MV-4-11 (cell line): Measurements from ENCODE around the gene PAPOLA.

Experiments
- DNase-seq: peaks from one replicate; lab custom pipeline; 2025; lab: John Stamatoyannopoulos, UW

Gene PAPOLA

DNA sequence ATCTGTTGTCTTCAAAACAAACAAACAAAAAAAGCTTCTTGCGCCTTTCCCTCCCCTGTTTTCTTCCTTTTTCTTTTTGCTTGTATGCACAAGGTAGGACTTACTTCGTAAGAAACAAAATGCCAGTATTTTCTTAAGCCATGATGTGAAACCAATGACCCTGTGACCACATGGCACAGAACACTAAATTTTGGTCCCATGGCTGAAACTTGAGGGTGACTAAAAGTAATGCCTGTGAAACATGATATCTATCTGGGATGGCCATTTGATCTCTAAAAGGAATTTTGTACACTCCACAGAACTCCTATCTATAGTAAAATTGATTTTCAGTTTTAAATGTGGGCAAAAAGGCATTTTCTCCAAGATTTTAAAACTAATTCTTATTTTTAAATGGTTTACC lies 63.6 kb downstream of the PAPOLA start:
- DNase-seq = no peak

GRCh38 chr14:96567289-96567899 lies 65.2 kb downstream of the PAPOLA start:
- DNase-seq = peak; percentile 32

DNA sequence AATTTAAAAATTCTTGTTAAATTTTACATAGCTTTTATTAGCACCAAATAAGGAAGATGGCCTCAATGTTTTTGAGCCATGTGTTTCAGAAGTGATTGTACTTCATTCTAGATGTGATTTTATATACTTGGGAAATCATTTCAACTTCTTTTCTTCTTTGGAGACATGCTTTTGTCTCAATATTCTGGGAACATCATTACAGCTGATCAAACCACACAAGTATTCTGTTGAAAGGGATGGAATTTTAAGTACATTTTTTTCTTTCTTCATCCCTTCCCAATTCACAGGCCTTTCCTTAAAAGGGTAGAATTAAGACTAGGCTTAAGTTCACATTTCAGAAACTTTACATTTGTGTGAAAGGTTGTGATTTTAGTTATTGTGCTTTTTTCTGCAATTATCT lies 66.4 kb downstream of the PAPOLA start:
- no peak for DNase-seq

- no peak for DNase-seq
Measured at GRCh38 chr14:96571311-96571710, 69.1 kb downstream of the PAPOLA start.

- DNase-seq = no peak
Measured at GRCh38 chr14:96573473-96574100, 71.4 kb downstream of the PAPOLA start.

DNA sequence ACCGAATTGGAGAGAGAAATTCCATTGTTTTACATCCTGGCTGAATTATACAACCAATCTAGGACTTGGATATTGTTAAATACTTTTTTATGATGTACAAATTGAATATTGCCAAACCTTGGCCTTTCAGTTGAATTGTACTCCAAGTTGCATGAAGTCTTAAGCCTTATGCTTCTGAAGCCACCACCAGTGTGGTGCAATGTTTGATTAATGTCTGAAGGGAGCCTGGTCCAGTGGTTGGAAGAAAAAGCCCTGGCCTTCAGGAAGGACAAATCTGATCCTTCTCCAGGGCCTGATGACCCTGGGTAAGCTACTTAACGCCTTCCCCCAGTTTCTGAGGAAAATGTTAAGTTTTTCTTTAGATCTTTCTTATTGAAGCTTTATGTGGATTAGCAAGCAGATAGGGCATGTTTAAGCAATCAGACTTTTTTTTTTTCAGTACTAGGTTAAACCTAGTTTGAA lies 72.0 kb downstream of the PAPOLA start:
- peak; percentile 35 for DNase-seq

DNA sequence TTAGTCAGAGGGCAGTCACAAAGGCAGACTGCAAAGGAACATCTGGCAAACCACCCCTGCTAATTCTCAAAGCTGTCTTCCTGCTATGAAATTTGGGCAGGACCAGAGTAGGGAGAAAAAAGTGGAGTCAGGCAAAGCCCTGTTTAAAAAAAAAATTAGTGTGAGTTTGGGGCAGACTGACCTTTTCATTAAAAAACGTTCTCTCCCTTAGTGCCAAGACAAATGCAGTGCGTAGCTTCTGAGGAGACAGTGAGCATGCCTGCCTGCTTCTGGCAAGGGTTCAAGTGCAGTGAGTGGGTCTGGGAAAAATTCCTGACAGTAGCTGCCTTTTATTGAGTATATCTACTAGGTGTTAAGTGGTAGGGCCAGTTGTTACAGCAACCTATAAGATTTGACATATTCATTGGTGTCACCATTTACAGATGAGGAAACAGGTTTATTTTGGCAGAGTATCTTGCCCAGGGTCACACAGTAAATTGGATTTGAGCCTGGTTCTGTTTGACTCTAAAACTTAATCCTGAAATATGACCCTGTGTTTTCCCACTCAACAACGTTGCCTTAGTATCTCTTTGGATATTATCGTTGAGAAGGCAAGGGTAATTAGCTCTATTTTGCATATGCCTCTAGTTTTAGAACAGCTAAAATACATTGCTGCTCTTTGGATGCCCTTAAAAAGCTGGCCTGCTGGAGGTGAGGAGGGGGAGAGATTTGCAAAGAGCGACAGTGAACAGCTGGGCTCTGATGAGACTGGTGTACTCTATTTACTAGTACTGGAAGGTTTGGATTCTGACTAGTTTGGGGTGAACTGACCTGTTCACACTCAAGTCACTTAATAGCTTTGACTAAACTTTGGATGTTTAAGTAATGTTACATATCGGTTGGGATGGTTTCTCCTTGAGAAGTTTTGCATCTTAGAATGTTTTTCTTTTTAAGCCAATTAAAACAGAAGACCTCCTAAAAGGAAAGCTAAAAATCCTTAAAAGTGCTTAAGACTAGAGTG lies 72.8 kb downstream of the PAPOLA start:
- DNase-seq = no peak

- no peak for DNase-seq
Measured at GRCh38 chr14:96576359-96576758, 74.2 kb downstream of the PAPOLA start.

- no peak for DNase-seq
Measured at GRCh38 chr14:96576937-96577336, 74.8 kb downstream of the PAPOLA start.

DNA sequence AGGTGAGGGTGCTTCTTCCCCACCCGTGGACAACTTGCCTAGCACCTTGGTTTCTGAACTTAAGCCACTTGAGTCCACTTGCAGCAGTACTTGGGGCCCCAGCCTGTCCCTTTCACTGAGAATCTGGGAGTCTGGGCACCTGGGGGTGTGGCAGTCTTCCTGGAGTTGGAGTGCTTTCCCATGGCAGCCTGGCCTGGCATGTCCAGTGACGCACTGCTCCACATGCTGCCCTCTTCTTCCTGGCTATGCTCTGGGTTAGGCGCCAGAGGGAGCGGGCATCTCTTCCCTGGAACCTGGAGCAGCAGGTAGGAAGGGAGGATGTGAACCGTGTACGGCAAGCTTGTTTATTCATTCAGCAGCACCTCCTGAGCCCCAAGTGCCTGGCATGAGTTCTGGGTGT lies 76.4 kb downstream of the PAPOLA start:
- no peak for DNase-seq

DNA sequence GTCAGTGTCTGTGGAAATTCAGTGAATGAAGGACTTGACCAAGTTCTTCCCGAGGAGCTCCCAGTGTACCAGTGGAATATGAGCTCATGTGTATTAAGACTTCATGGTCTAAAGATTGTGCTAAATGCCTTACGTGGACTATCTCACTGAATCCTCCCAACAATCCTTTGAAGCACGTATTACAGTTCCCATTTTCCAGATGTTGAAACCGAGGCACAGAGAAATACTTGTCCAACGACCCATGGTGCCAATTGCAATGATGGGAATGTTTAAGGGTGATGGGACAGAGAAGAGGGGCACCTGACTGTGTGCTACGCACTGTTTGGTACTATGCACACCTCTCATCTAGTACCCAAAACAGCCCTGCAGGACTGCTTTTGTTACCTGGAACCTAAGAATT lies 77.2 kb downstream of the PAPOLA start:
- no peak for DNase-seq

DNA sequence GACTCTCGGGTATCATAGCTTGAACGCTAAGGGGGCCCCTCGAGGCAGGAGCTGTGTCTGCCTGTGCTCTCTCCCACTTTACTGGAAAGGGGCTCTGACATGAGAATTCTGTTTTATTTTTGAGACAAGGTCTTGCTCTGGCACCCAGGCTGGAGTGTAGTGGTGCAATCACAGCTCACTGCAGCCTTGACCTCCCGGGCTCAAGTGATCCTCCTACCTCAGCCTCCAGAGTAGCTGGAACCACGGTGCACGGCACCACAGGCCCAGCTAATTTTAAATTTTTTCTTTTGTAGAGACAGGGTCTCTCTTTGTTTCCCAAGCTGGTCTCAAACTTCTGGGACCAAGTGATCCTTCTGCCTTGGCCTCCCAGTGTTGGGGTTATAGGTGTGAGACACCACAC lies 77.7 kb downstream of the PAPOLA start:
- no peak for DNase-seq

GRCh38 chr14:96580566-96580965 lies 78.4 kb downstream of the PAPOLA start:
- DNase-seq = no peak

GRCh38 chr14:96581026-96581425 lies 78.8 kb downstream of the PAPOLA start:
- no peak for DNase-seq

DNA sequence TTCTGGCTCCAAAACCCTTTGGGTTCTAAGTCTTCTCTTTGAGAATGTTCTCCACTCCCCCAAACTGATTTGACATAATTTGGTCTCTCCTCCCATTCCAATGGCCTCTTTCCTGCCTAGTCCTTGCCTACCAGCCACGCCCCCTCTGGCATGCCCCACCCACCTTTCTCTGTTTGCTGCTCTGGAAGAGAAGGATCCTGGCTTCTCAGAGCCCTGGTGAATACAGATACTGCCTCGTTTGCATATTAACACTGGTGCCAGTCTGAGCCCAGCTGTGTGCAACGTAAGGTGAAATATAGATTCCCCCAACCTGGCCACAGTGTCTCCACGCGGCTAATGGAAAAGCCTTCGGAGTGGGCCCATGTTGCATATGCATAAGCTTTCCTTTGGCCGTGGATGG lies 79.7 kb downstream of the PAPOLA start:
- no peak for DNase-seq

DNA sequence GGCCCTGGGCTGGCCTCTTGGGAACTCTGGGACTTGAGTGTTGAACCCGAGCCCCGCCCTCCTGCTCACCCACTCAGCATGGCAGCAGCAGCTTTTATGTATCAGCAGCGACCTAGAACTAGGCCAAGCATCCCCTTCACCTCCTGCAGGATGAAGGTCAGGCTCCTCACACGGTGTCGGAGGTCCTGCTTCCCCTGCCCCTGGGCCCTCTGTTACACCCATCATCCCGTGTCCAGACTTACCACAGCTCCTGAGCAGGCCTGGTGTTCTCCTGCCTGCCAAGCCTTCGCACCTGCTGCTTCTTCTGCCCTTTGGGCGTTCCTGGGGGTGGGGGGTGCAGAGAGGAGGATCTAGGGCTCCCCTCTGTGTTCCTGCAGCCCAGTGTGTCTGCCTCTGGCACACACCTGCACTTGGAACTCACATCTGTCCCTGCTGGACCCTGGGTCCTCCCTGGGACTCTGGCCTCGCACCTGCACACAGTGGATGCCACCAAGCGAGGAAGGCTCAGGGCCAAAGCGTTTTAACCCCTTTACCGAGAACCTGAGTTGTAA lies 80.3 kb downstream of the PAPOLA start:
- DNase-seq = no peak

DNA sequence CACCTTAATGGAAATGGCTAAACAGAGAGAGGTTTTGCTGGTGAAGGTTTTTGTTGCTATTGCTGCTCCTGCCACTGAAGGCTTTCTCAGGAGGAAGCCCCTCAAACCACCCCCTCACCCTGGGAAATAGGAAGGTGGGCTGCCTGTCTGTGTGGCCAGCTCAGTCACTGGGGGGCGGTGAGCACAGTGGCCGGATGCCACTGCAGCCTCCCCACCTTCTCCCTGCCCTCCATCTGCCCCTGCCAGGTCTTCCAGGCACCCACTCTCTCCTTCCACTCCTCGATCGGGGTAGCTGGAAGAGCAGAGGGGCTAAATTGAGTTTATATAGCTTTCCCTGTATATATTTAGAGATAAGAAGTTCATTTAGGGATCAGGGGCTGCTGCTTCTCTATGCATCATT lies 80.8 kb downstream of the PAPOLA start:
- no peak for DNase-seq

- no peak for DNase-seq
Measured at GRCh38 chr14:96583569-96584041, 81.4 kb downstream of the PAPOLA start.

GRCh38 chr14:96584199-96584906 lies 82.2 kb downstream of the PAPOLA start:
- DNase-seq = peak; percentile 65

- DNase-seq = no peak
Measured at GRCh38 chr14:96584907-96585671, 82.9 kb downstream of the PAPOLA start.

DNA sequence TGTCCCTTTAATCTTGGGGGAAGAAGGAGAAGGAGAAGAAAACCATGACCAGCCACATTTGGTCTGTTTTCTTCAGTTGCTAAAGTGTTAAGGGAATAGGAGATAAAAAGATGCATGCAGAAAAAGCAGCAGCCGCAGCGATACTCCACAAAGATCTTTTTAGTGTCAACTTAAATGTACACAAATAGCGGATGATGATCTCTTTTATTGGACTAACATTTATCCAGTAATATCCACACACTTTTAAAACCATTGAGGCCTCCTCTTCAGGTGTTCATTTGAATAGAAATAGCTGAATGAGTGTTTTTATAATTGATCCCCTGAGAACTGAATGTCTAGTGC lies 83.5 kb downstream of the PAPOLA start:
- DNase-seq = no peak
